Right cardiac atrium (tissue), 5 donors: ENCODE measurements around the gene CATSPER3. TPM values are rescaled to one million over a fixed set of nuclear protein-coding genes. Genes with fewer than 3 reads are reported as not detected.

ENCODE experiments used
- ATAC-seq, 2 donors: fragments of 200-7000 bp; cut with Tn5 transposase; one replicate each; pipeline versions ENCODE4 v1.8.0 to v1.9.1; 2020; ENCODE audit warnings: moderate library complexity in 2 of 2, mild to moderate bottlenecking in 1 of 2
- DNase-seq, 3 donors: peaks; one replicate each; pipeline ENCODE4 v3.0.0-alpha.2; 2020
- H3K27ac ChIP-seq: one replicate; pipeline ENCODE4 v1.5.1; 2013; ENCODE audit warnings: mild to moderate bottlenecking, low read length, control low read depth, moderate library complexity
- H3K27me3 ChIP-seq: one replicate; pipeline ENCODE4 v1.6.1; 2013; ENCODE audit not compliant: control insufficient read depth, insufficient read depth
- H3K4me1 ChIP-seq: one replicate; pipeline ENCODE4 v1.6.1; 2013; ENCODE audit warnings: low read length; ENCODE audit not compliant: control insufficient read depth, insufficient read depth
- H3K4me3 ChIP-seq: one replicate; pipeline ENCODE4 v1.5.1; 2013; ENCODE audit warnings: low read length, control low read depth
- H3K9me3 ChIP-seq: one replicate; pipeline ENCODE4 v1.6.1; 2013; ENCODE audit warnings: low read length; ENCODE audit not compliant: control insufficient read depth
- WGBS: extraction: QIAGEN DNeasy Blood & Tissue Kit; methylation state at CpG from one replicate; pipeline ENCODE4 v1.1.7; 2013; 5-methylcytosine and 5-hydroxymethylcytosine counted together
- intact Hi-C, 4 donors: fragments of 100-400 bp; cut with DNase I; formaldehyde crosslinking; loops; one replicate each; pipeline versions ENCODE4 v1.11.0 to v1.14.0; 2022 to 2023
- polyA plus RNA-seq: library from polyadenylated mRNA; stranded (reverse); fragments of 200-250 nt; gene quantifications from one replicate; pipeline ENCODE4 v1.2.3, GENCODE V29; 2013
- total RNA-seq, 4 donors: library from RNA; stranded (reverse); fragmentation: NEBNext Ultra II Directional; extraction: Animal tissue kit (Norgen Biotek cat#: 25700); gene quantifications; one replicate each; pipeline ENCODE4 v1.2.1, GENCODE V29; 2021
- donor health status: healthy with polysubstance abuse.
- donor health status: DM: no; HTN: yes; CAD: no.
- donor health status: DM: no; HTN: no; CAD: no.
- donor health status: DM: no; HTN: yes; CAD: no; lungs with severe emphysema.
- donor health status: DM: yes; HTN: yes; CAD: no.

Gene CATSPER3
- total and polyA plus RNA-seq, 5 donors, result 0.25 to 0.59 (median 0.54) TPM

- intact Hi-C loops, result no loop called here
- no peak overlapping the region for H3K4me3 ChIP-seq
Observed at GRCh38 chr5:135039271-135040033, 71.7 kb downstream of the CATSPER3 start.

GRCh38 chr5:135040034-135040332 is 72.3 kb downstream of the CATSPER3 start:
- H3K9me3 ChIP-seq, result no peaks in the 10 kb centered on the region
- no peaks in the 10 kb centered on the region for H3K4me1 ChIP-seq
- DNase-seq (no peak), ATAC-seq (no peak)
- H3K27me3 ChIP-seq, result peaks cover 3% of the 10 kb centered on the region
- H3K4me3 ChIP-seq, result no peak overlapping the region
- intact Hi-C loops, result no loop called here
- H3K27ac ChIP-seq, result no peak overlapping the region
- 4% methylated on average over 11 of the region's 11 CpGs for WGBS

More at GRCh38 chr5:135039271-135040033, 71.7 kb downstream of the CATSPER3 start:
- WGBS, result 2% methylated on average over 87 of the region's 87 CpGs
- no peak for DNase-seq
- H3K9me3 ChIP-seq, result no peaks in the 10 kb centered on the region
- H3K4me1 ChIP-seq, result no peaks in the 10 kb centered on the region
- H3K27me3 ChIP-seq, result peaks cover 3% of the 10 kb centered on the region
- ATAC-seq, result peak in 1 of 2 donors; percentile 13
- H3K27ac ChIP-seq, result no peak overlapping the region

- intact Hi-C loops, result no loop called here
- H3K4me1 ChIP-seq, result no peaks in the 10 kb centered on the region
- WGBS, result 5% methylated on average over 51 of the region's 51 CpGs
- peaks cover 3% of the 10 kb centered on the region for H3K27me3 ChIP-seq
- H3K27ac ChIP-seq, result no peak overlapping the region
- H3K4me3 ChIP-seq, result no peak overlapping the region
- H3K9me3 ChIP-seq, result no peaks in the 10 kb centered on the region
- ATAC-seq (peak in 1 of 2 donors; percentile 8), DNase-seq (no peak)
Observed at GRCh38 chr5:135040333-135041144, 72.8 kb downstream of the CATSPER3 start.

- Histone ChIP-seq H3K9me3 (no peaks in the 10 kb centered on the region), H3K27me3 (peaks cover 6% of the 10 kb centered on the region), H3K27ac (no peak overlapping the region), H3K4me1 (no peaks in the 10 kb centered on the region), H3K4me3 (no peak overlapping the region)
- intact Hi-C loops, result no loop called here
- no peak for ATAC-seq
- DNase-seq, result no peak
- 24% methylated on average over 12 of the region's 12 CpGs for WGBS
Observed at GRCh38 chr5:135041145-135041587, 73.5 kb downstream of the CATSPER3 start.

- no peak overlapping the region for H3K27ac ChIP-seq
- DNase-seq (no peak), ATAC-seq (no peak)
- peaks cover 6% of the 10 kb centered on the region for H3K27me3 ChIP-seq
- no peaks in the 10 kb centered on the region for H3K9me3 ChIP-seq
- H3K4me3 ChIP-seq, result no peak overlapping the region
- intact Hi-C loops, result no loop called here
- H3K4me1 ChIP-seq, result no peaks in the 10 kb centered on the region
- 60% methylated on average over 3 of the region's 3 CpGs for WGBS
Observed at GRCh38 chr5:135041726-135042125, 74.0 kb downstream of the CATSPER3 start.

- H3K9me3 ChIP-seq, result no peaks in the 10 kb centered on the region
- 85% methylated on average over 1 of the region's 1 CpG for WGBS
- H3K4me3 ChIP-seq, result no peak overlapping the region
- intact Hi-C loops, result no loop called here
- no peak for ATAC-seq
- DNase-seq, result no peak
- no peaks in the 10 kb centered on the region for H3K4me1 ChIP-seq
- H3K27ac ChIP-seq, result no peak overlapping the region
- H3K27me3 ChIP-seq, result peaks cover 6% of the 10 kb centered on the region
Observed at GRCh38 chr5:135042595-135042994, 74.9 kb downstream of the CATSPER3 start.

- no peak for ATAC-seq
- Histone ChIP-seq H3K4me1 (no peaks in the 10 kb centered on the region), H3K27me3 (peaks cover 6% of the 10 kb centered on the region), H3K27ac (no peak overlapping the region), H3K4me3 (no peak overlapping the region), H3K9me3 (no peaks in the 10 kb centered on the region)
- intact Hi-C loops, result no loop called here
- no peak for DNase-seq
Observed at GRCh38 chr5:135045488-135045887, 77.8 kb downstream of the CATSPER3 start.

- no peak for ATAC-seq
- no peak overlapping the region for H3K27ac ChIP-seq
- no peak for DNase-seq
- H3K9me3 ChIP-seq, result no peaks in the 10 kb centered on the region
- H3K27me3 ChIP-seq, result peaks cover 6% of the 10 kb centered on the region
- intact Hi-C loops, result no loop called here
- H3K4me3 ChIP-seq, result no peak overlapping the region
- H3K4me1 ChIP-seq, result no peaks in the 10 kb centered on the region
- 73% methylated on average over 5 of the region's 5 CpGs for WGBS
Observed at GRCh38 chr5:135046661-135047346, 79.1 kb downstream of the CATSPER3 start.

GRCh38 chr5:135047347-135047695 is 79.6 kb downstream of the CATSPER3 start:
- 40% methylated on average over 2 of the region's 2 CpGs for WGBS
- Histone ChIP-seq H3K4me3 (no peak overlapping the region), H3K9me3 (no peaks in the 10 kb centered on the region), H3K27me3 (peaks cover 6% of the 10 kb centered on the region), H3K4me1 (no peaks in the 10 kb centered on the region), H3K27ac (no peak overlapping the region)
- intact Hi-C loops, result no loop called here
- ATAC-seq, result no peak
- no peak for DNase-seq

GRCh38 chr5:135048286-135048685 is 80.6 kb downstream of the CATSPER3 start:
- DNase-seq (no peak), ATAC-seq (no peak)
- Histone ChIP-seq H3K27me3 (peaks cover 3% of the 10 kb centered on the region), H3K4me3 (no peak overlapping the region), H3K9me3 (no peaks in the 10 kb centered on the region), H3K4me1 (no peaks in the 10 kb centered on the region), H3K27ac (no peak overlapping the region)
- 98% methylated on average over 2 of the region's 2 CpGs for WGBS
- intact Hi-C loops, result no loop called here

- ATAC-seq (no peak), DNase-seq (no peak)
- Histone ChIP-seq H3K9me3 (no peaks in the 10 kb centered on the region), H3K27me3 (peaks cover 3% of the 10 kb centered on the region), H3K4me3 (no peak overlapping the region), H3K4me1 (no peaks in the 10 kb centered on the region), H3K27ac (no peak overlapping the region)
- intact Hi-C loops, result no loop called here
- 19% methylated on average over 1 of the region's 1 CpG for WGBS
Observed at GRCh38 chr5:135048930-135049329, 81.2 kb downstream of the CATSPER3 start.
